Measurements from ENCODE around the gene RAD9A.

Gene RAD9A

GRCh38 chr11:67372993-67373647 is 18.7 kb upstream of the RAD9A start, which contains the start of gene CLCF1:
TSS of gene CLCF1 (minus strand) at chr11:67373598. CDS start at chr11:67373539, 59 bp downstream.
- Histone ChIP-seq H3K9me3 (ENCODE audit: control insufficient read depth, low read length) (no peaks in the 10 kb centered on the region), H3K4me3 (ENCODE audit: low read length) (peak within 1 kb of the TSS; percentile 46), H3K4me1 (ENCODE audit: control insufficient read depth, insufficient read depth, low read length) (peaks cover 40% of the 10 kb centered on the region), H3K36me3 (ENCODE audit: control insufficient read depth, insufficient read depth, low read length) (no peaks in the 10 kb centered on the region), H3K27me3 (ENCODE audit: control insufficient read depth, insufficient read depth, low read length) (peaks cover 2% of the 10 kb centered on the region), H3K9ac (ENCODE audit: low read length) (peak within 1 kb of the TSS; percentile 84)

- peak overlapping the region; percentile 84 for H3K9ac ChIP-seq (ENCODE audit: low read length)
- H3K27me3 ChIP-seq (ENCODE audit: control insufficient read depth, insufficient read depth, low read length) = peaks cover 2% of the 10 kb centered on the region
- no peaks in the 10 kb centered on the region for H3K9me3 ChIP-seq (ENCODE audit: control insufficient read depth, low read length)
- H3K4me3 ChIP-seq (ENCODE audit: low read length) = peak overlapping the region; percentile 46
- H3K36me3 ChIP-seq (ENCODE audit: control insufficient read depth, insufficient read depth, low read length) = no peaks in the 10 kb centered on the region
- H3K4me1 ChIP-seq (ENCODE audit: control insufficient read depth, insufficient read depth, low read length) = peaks cover 41% of the 10 kb centered on the region
Measured at GRCh38 chr11:67373648-67374570, 17.9 kb upstream of the RAD9A start.

GRCh38 chr11:67374571-67375281 is 17.1 kb upstream of the RAD9A start:
- no peaks in the 10 kb centered on the region for H3K9me3 ChIP-seq (ENCODE audit: control insufficient read depth, low read length)
- H3K9ac ChIP-seq (ENCODE audit: low read length) = peak overlapping the region; percentile 84
- H3K36me3 ChIP-seq (ENCODE audit: control insufficient read depth, insufficient read depth, low read length) = no peaks in the 10 kb centered on the region
- peak overlapping the region; percentile 46 for H3K4me3 ChIP-seq (ENCODE audit: low read length)
- peaks cover 49% of the 10 kb centered on the region for H3K4me1 ChIP-seq (ENCODE audit: control insufficient read depth, insufficient read depth, low read length)
- peaks cover 2% of the 10 kb centered on the region for H3K27me3 ChIP-seq (ENCODE audit: control insufficient read depth, insufficient read depth, low read length)

- H3K9ac ChIP-seq (ENCODE audit: low read length) = no peak overlapping the region
- peaks cover 51% of the 10 kb centered on the region for H3K4me1 ChIP-seq (ENCODE audit: control insufficient read depth, insufficient read depth, low read length)
- no peak overlapping the region for H3K4me3 ChIP-seq (ENCODE audit: low read length)
- no peaks in the 10 kb centered on the region for H3K36me3 ChIP-seq (ENCODE audit: control insufficient read depth, insufficient read depth, low read length)
- no peaks in the 10 kb centered on the region for H3K9me3 ChIP-seq (ENCODE audit: control insufficient read depth, low read length)
- peaks cover 2% of the 10 kb centered on the region for H3K27me3 ChIP-seq (ENCODE audit: control insufficient read depth, insufficient read depth, low read length)
Measured at GRCh38 chr11:67375320-67376055, 16.3 kb upstream of the RAD9A start.

- Histone ChIP-seq H3K4me3 (ENCODE audit: low read length) (no peak overlapping the region), H3K4me1 (ENCODE audit: control insufficient read depth, insufficient read depth, low read length) (peaks cover 51% of the 10 kb centered on the region), H3K9ac (ENCODE audit: low read length) (no peak overlapping the region), H3K9me3 (ENCODE audit: control insufficient read depth, low read length) (no peaks in the 10 kb centered on the region), H3K36me3 (ENCODE audit: control insufficient read depth, insufficient read depth, low read length) (no peaks in the 10 kb centered on the region), H3K27me3 (ENCODE audit: control insufficient read depth, insufficient read depth, low read length) (peaks cover 2% of the 10 kb centered on the region)
Measured at GRCh38 chr11:67376063-67376820, 15.5 kb upstream of the RAD9A start.

- Histone ChIP-seq H3K4me3 (ENCODE audit: low read length) (no peak overlapping the region), H3K27me3 (ENCODE audit: control insufficient read depth, insufficient read depth, low read length) (peaks cover 2% of the 10 kb centered on the region), H3K4me1 (ENCODE audit: control insufficient read depth, insufficient read depth, low read length) (peaks cover 51% of the 10 kb centered on the region), H3K36me3 (ENCODE audit: control insufficient read depth, insufficient read depth, low read length) (no peaks in the 10 kb centered on the region), H3K9ac (ENCODE audit: low read length) (no peak overlapping the region), H3K9me3 (ENCODE audit: control insufficient read depth, low read length) (no peaks in the 10 kb centered on the region)
Measured at GRCh38 chr11:67376873-67377808, 14.6 kb upstream of the RAD9A start.

- H3K9ac ChIP-seq (ENCODE audit: low read length) = no peak overlapping the region
- H3K4me1 ChIP-seq (ENCODE audit: control insufficient read depth, insufficient read depth, low read length) = peaks cover 54% of the 10 kb centered on the region
- H3K4me3 ChIP-seq (ENCODE audit: low read length) = no peak overlapping the region
- H3K27me3 ChIP-seq (ENCODE audit: control insufficient read depth, insufficient read depth, low read length) = peaks cover 2% of the 10 kb centered on the region
- H3K9me3 ChIP-seq (ENCODE audit: control insufficient read depth, low read length) = no peaks in the 10 kb centered on the region
- H3K36me3 ChIP-seq (ENCODE audit: control insufficient read depth, insufficient read depth, low read length) = no peaks in the 10 kb centered on the region
Measured at GRCh38 chr11:67378544-67378943, 13.2 kb upstream of the RAD9A start.

GRCh38 chr11:67379061-67380058 is 12.4 kb upstream of the RAD9A start:
- no peak overlapping the region for H3K9ac ChIP-seq (ENCODE audit: low read length)
- H3K36me3 ChIP-seq (ENCODE audit: control insufficient read depth, insufficient read depth, low read length) = no peaks in the 10 kb centered on the region
- no peaks in the 10 kb centered on the region for H3K9me3 ChIP-seq (ENCODE audit: control insufficient read depth, low read length)
- H3K4me3 ChIP-seq (ENCODE audit: low read length) = no peak overlapping the region
- no peaks in the 10 kb centered on the region for H3K27me3 ChIP-seq (ENCODE audit: control insufficient read depth, insufficient read depth, low read length)
- peaks cover 47% of the 10 kb centered on the region for H3K4me1 ChIP-seq (ENCODE audit: control insufficient read depth, insufficient read depth, low read length)

GRCh38 chr11:67381244-67381972 is 10.4 kb upstream of the RAD9A start:
- peaks cover 42% of the 10 kb centered on the region for H3K4me1 ChIP-seq (ENCODE audit: control insufficient read depth, insufficient read depth, low read length)
- no peaks in the 10 kb centered on the region for H3K27me3 ChIP-seq (ENCODE audit: control insufficient read depth, insufficient read depth, low read length)
- no peak overlapping the region for H3K4me3 ChIP-seq (ENCODE audit: low read length)
- no peaks in the 10 kb centered on the region for H3K36me3 ChIP-seq (ENCODE audit: control insufficient read depth, insufficient read depth, low read length)
- H3K9ac ChIP-seq (ENCODE audit: low read length) = peak overlapping the region; percentile 17
- no peaks in the 10 kb centered on the region for H3K9me3 ChIP-seq (ENCODE audit: control insufficient read depth, low read length)
